ENCODE measurements around the gene CALR3. TPM values are rescaled to one million over a fixed set of nuclear protein-coding genes. Genes with fewer than 3 reads are reported as not detected.

CALR3 gene, protein sequence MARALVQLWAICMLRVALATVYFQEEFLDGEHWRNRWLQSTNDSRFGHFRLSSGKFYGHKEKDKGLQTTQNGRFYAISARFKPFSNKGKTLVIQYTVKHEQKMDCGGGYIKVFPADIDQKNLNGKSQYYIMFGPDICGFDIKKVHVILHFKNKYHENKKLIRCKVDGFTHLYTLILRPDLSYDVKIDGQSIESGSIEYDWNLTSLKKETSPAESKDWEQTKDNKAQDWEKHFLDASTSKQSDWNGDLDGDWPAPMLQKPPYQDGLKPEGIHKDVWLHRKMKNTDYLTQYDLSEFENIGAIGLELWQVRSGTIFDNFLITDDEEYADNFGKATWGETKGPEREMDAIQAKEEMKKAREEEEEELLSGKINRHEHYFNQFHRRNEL
- total RNA-seq, result 0.79 TPM in 1 of 2 replicates, not detected in the other

DNA sequence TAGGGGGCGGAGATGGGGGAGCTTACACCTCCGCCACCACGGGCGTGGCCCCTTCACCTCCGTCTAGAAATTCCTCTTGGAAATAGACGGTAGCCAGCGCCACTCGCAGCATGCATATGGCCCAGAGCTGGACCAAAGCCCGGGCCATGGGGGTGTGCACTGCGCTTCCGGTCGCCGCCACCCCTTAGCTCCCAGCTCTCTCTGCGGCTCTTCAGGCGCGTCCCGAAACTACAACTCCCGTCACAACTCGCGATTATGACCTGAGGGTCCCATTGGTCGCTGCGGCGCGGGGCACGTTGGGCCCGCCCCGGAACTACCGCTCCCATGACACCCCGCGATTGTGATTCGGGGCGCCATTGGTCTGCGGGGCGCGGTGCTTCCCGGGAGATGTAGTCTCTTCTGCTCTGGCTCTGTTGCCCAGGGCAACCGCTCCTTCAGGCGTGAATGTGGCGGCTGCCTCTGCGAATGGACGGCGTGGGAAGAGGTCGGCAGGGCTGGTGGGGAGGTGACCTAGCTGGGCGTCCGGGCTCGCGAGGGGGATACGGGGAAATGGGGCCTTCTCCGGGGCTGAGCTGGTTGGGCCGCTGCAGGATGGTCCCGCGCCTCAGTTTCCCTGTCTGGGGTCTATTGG is at the start of gene CALR3, which contains the start of gene C19orf44:
CALR3 (minus strand) TSS at position 186 of the 631 bp plus-strand sequence; CDS start at position 148, 38 bp downstream.
C19orf44 (plus strand) TSS at position 413 of the 631 bp plus-strand sequence. CDS start 4,399 bp downstream, outside the sequence.

DNA sequence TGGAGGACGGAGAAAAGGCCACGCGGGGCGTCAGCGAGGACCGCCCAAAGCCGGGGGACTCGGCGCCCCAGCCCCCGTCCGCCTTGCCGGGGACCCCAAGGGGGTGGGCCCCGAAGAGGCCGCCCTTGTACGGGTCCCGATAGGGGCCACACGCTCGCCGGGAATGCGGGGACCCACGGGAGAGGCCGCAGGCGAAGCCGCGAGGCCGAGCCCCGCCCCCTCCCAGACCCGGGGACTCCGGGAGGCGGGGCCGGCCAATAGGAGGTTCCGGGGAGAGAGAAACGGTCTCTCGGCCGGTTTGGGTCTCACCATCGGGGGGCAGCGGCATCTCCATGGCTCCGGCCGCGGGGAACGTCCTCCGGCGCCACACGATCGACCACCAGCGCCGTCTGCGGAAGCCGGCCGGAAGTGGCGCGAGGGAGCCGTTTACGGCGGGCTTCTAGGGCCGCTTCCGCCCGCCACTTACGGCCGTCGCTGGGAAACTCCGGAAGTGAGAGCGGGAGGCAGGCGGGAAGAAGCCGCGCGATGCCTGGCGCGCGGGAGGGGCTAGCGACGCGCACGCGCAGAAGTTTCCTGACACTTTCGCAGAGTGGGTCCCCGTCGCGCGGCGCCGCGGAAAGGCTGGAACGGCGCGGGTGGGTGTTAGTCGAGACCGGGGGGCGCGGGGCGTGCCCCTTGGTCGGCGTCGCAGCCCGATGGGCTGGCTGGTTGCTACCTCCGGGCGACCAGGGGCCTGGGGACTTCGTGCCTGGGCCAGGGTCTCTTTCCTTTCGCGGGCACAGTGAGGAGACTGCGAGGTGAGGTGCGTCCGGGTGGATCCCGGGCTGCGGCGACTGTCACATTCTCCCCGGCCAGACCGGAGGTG is 46.3 kb upstream of the CALR3 start, which contains the start of gene CHERP:
CHERP (minus strand) TSS at position 393 of the 865 bp plus-strand sequence; CDS start at position 334, 59 bp downstream.

Small RNA genes within 50 kb of the gene (small RNA-seq; reads per million reads assigned to genes)
- not detected for gene RN7SL146P

Other genes with a start within 250 kb of the CALR3 start
- 0.87 and 3.5 TPM in 2 replicates for gene KLF2, start 171.3 kb downstream of the CALR3 start, total RNA-seq
- 7.9 and 8.2 TPM in 2 replicates for gene EPS15L1, start 24.2 kb downstream of the CALR3 start, total RNA-seq
- 3.4 and 5.5 TPM in 2 replicates for gene C19orf44, start 227 bp upstream of the CALR3 start, total RNA-seq
- gene CHERP, start 46.3 kb upstream of the CALR3 start, total RNA-seq, result 7.4 and 11.8 TPM in 2 replicates
- 35.3 and 48.6 TPM in 2 replicates for gene SLC35E1, start 76.2 kb upstream of the CALR3 start, total RNA-seq
- gene MED26, start 132.0 kb upstream of the CALR3 start, total RNA-seq, result 7.5 and 12.3 TPM in 2 replicates
- gene SMIM7, start 164.0 kb upstream of the CALR3 start, total RNA-seq, result 53.8 and 58.6 TPM in 2 replicates
- gene TMEM38A, start 165.0 kb upstream of the CALR3 start, total RNA-seq, result 0.65 and 1.2 TPM in 2 replicates
- gene NWD1, start 223.7 kb upstream of the CALR3 start, total RNA-seq, result not detected in 2 replicates

All from placental epithelial cell (primary cell).